GM23248 (cell line): ENCODE results near the gene ESYT2. TPM values are rescaled to one million over a fixed set of nuclear protein-coding genes. Genes with fewer than 3 reads are reported as not detected.

Experiments
- DNase-seq: peaks from one replicate; pipeline ENCODE4 v3.0.0-alpha.2; 2015
- H2AFZ ChIP-seq: fragments of 200-600 bp; sonication (generic); 2 replicates; pipeline ENCODE4 v1.6.1; 2016; ENCODE audit warnings: antibody characterized with exemption
- H3F3A ChIP-seq: fragments of 200-600 bp; sonication (generic); 2 replicates; pipeline ENCODE4 v1.6.1; 2016; ENCODE audit warnings: mild to moderate bottlenecking, antibody characterized with exemption, mixed run types; ENCODE audit not compliant: insufficient read depth
- H3K27ac ChIP-seq: fragments of 200-600 bp; sonication (generic); 2 replicates; pipeline ENCODE4 v1.5.1; 2016; ENCODE audit warnings: mild to moderate bottlenecking
- H3K27me3 ChIP-seq: fragments of 200-600 bp; sonication (generic); replicated peaks from 2 replicates; pipeline ENCODE4 v1.6.1; 2016; ENCODE audit warnings: mild to moderate bottlenecking; ENCODE audit not compliant: insufficient read depth
- H3K36me3 ChIP-seq: fragments of 200-600 bp; sonication (generic); 2 replicates; pipeline ENCODE4 v1.6.1; 2016; ENCODE audit warnings: low read depth, mild to moderate bottlenecking
- H3K4me1 ChIP-seq: fragments of 200-600 bp; sonication (generic); 2 replicates; pipeline ENCODE4 v1.6.1; 2016; ENCODE audit warnings: mild to moderate bottlenecking; ENCODE audit not compliant: insufficient read depth
- H3K4me2 ChIP-seq: fragments of 200-600 bp; sonication (generic); one replicate; pipeline ENCODE4 v1.6.1; 2016; ENCODE audit warnings: mild to moderate bottlenecking; ENCODE audit not compliant: unreplicated experiment
- H3K4me3 ChIP-seq: fragments of 200-600 bp; sonication (generic); 2 replicates; pipeline ENCODE4 v1.5.1; 2016; ENCODE audit warnings: mild to moderate bottlenecking
- H3K79me2 ChIP-seq: fragments of 200-600 bp; sonication (generic); 2 replicates; pipeline ENCODE4 v1.6.1; 2016; ENCODE audit warnings: mild to moderate bottlenecking; ENCODE audit not compliant: insufficient read depth
- H3K9ac ChIP-seq: fragments of 200-600 bp; sonication (generic); 2 replicates; pipeline ENCODE4 v1.6.1; 2016; ENCODE audit warnings: mild to moderate bottlenecking
- H3K9me2 ChIP-seq: fragments of 200-600 bp; sonication (generic); 2 replicates; pipeline ENCODE4 v1.6.1; 2016; ENCODE audit warnings: mixed run types, mild to moderate bottlenecking, moderate library complexity; ENCODE audit not compliant: insufficient read depth
- H3K9me3 ChIP-seq: fragments of 200-600 bp; sonication (generic); one replicate; pipeline ENCODE4 v1.6.1; 2017; ENCODE audit warnings: low read depth
- H4K20me1 ChIP-seq: fragments of 200-600 bp; sonication (generic); 2 replicates; pipeline ENCODE4 v1.6.0; 2016; ENCODE audit not compliant: insufficient read depth
- EZH2 ChIP-seq: fragments of 200-600 bp; sonication (generic); IDR thresholded peaks from 2 replicates; pipeline ENCODE4 v1.6.1; 2018; ENCODE audit warnings: antibody characterized with exemption, mild to moderate bottlenecking; ENCODE audit not compliant: insufficient read depth, poor library complexity, severe bottlenecking
- EZH2phosphoT487 ChIP-seq: fragments of 200-600 bp; sonication (generic); IDR thresholded peaks from 2 replicates; pipeline ENCODE4 v1.6.1; 2018; ENCODE audit warnings: antibody characterized with exemption, moderate library complexity, mild to moderate bottlenecking, low read depth; ENCODE audit not compliant: insufficient read depth
- WGBS, 2 experiments: methylation state at CpG; one replicate each; pipeline ENCODE4 v1.1.6; 2015 to 2017; ENCODE audit warnings: low lambda C conversion rate in 2 of 2, low coverage in 1 of 2; ENCODE audit errors: missing lambda C conversion rate in 2 of 2; 5-methylcytosine and 5-hydroxymethylcytosine counted together
- in situ Hi-C: fragments of 300-500 bp; cut with MboI; formaldehyde crosslinking; loops from 2 replicates; pipeline ENCODE4 v1.15.0; 2020
- polyA plus RNA-seq: library from polyadenylated mRNA; unstranded; fragments of >200 nt; fragmentation: Nextera tagmentation; extraction: Ambion mirVana; gene quantifications from 2 replicates; pipeline ENCODE4 v1.2.1, GENCODE V29; 2016
- total RNA-seq: library from RNA; depleted of rRNA; stranded (reverse); fragments of >200 nt; shearing (Covaris generic); gene quantifications from 2 replicates; pipeline ENCODE4 v1.2.3, GENCODE V29; 2014

Gene ESYT2
- total and polyA plus RNA-seq, 2 experiments from 2014 or later: 49.9 to 129 TPM

DNA sequence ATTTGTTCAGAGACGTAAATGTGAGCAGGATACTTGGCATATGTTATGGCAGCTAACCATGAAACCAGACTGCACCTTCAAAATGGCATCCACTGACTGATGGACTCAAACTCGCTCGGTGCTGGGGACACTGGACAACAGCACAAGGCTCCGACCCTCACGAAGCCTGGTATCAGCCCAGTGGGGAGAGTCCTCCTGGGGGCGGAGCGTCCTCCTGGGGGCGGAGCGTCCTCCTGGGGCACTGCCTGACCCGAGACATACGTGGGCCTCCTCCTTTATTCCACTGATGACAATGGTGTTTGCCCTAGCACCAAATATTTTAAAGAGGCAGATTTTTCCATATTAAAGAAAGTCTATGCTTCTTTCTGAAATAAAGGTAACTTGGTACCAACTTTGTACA lies 39.5 kb downstream of the ESYT2 start:
- peaks cover 42% of the 10 kb centered on the region for H3K36me3 ChIP-seq
- peaks cover 18% of the 10 kb centered on the region for H3K79me2 ChIP-seq
- no peak overlapping the region for H3K4me2 ChIP-seq
- H3K27ac ChIP-seq: no peak overlapping the region
- no peaks in the 10 kb centered on the region for H3K9me3 ChIP-seq
- in situ Hi-C loops: no loop called here
- no peaks in the 10 kb centered on the region for H3K27me3 ChIP-seq
- H4K20me1 ChIP-seq: no peaks in the 10 kb centered on the region
- WGBS, 2 experiments: 98% methylated on average over 11 of the region's 11 CpGs
- no peaks in the 10 kb centered on the region for H3K9me2 ChIP-seq
- H3K4me1 ChIP-seq: no peaks in the 10 kb centered on the region
- TF ChIP-seq EZH2phosphoT487 (no peak), EZH2 (no peak)
- H3F3A ChIP-seq: peaks cover 20% of the 10 kb centered on the region; the same call in 1 of the 2 replicates
- no peak overlapping the region for H2AFZ ChIP-seq
- no peak overlapping the region for H3K9ac ChIP-seq
- H3K4me3 ChIP-seq: no peak overlapping the region
- no peak for DNase-seq

- H3K9me3 ChIP-seq: no peaks in the 10 kb centered on the region
- no peak overlapping the region for H3K4me3 ChIP-seq
- peaks cover 32% of the 10 kb centered on the region for H3F3A ChIP-seq
- TF ChIP-seq EZH2phosphoT487 (no peak), EZH2 (no peak)
- H3K9ac ChIP-seq: no peak overlapping the region
- H3K36me3 ChIP-seq: peaks cover 33% of the 10 kb centered on the region
- no peak overlapping the region for H3K4me2 ChIP-seq
- 0 out of 2 replicates have a peak, but pooled peaks cover 4% of the 10 kb centered on the region for H3K79me2 ChIP-seq
- no peak for DNase-seq
- H4K20me1 ChIP-seq: no peaks in the 10 kb centered on the region
- no peaks in the 10 kb centered on the region for H3K4me1 ChIP-seq
- no peaks in the 10 kb centered on the region for H3K27me3 ChIP-seq
- no peak overlapping the region for H2AFZ ChIP-seq
- in situ Hi-C loops: no loop called here
- no peak overlapping the region for H3K27ac ChIP-seq
- H3K9me2 ChIP-seq: no peaks in the 10 kb centered on the region
- 88 to 89% methylated on average over 6 of the region's 6 CpGs for WGBS, 2 experiments
Measured at GRCh38 chr7:158786898-158787297, 42.4 kb downstream of the ESYT2 start.

- Histone ChIP-seq H2AFZ (no peak overlapping the region), H3K79me2 (peaks cover 12% of the 10 kb centered on the region), H3K4me2 (no peak overlapping the region), H3K9ac (no peak overlapping the region), H3K4me1 (no peaks in the 10 kb centered on the region), H3K9me3 (no peaks in the 10 kb centered on the region), H3K4me3 (no peak overlapping the region), H3K9me2 (no peaks in the 10 kb centered on the region), H3F3A (peaks cover 44% of the 10 kb centered on the region), H3K36me3 (peaks cover 40% of the 10 kb centered on the region), H3K27me3 (no peaks in the 10 kb centered on the region), H3K27ac (no peak overlapping the region), H4K20me1 (no peaks in the 10 kb centered on the region)
- TF ChIP-seq EZH2phosphoT487 (no peak), EZH2 (no peak)
- 84 to 88% methylated on average over 7 of the region's 7 CpGs for WGBS, 2 experiments
- in situ Hi-C loops: no loop called here
- DNase-seq: no peak
Measured at GRCh38 chr7:158784270-158784669, 45.0 kb downstream of the ESYT2 start.

DNA sequence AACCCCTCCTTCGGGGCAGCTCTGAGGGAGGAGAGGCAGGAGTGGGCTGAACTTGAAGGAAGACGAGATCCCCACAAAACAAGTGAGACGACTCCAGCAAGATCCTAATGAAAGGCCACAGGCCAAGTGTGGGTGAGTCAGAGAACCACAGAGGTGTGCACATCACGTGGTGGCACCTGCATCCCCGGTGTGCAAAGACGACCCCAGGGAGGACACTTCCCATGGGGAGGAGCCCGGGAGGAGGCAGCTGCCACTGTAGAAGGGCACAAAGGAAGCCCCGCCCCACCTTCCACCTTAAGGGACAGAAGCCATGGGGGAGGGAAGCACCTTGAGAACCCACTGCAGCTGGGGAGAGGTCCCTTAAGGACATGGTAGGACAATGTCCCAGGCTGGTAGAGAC lies 45.7 kb downstream of the ESYT2 start:
- no peaks in the 10 kb centered on the region for H3K4me1 ChIP-seq
- H2AFZ ChIP-seq: no peak overlapping the region
- DNase-seq: no peak
- H3K79me2 ChIP-seq: peaks cover 19% of the 10 kb centered on the region
- H3F3A ChIP-seq: peaks cover 50% of the 10 kb centered on the region
- H3K27ac ChIP-seq: no peak overlapping the region
- no peaks in the 10 kb centered on the region for H3K9me3 ChIP-seq
- WGBS, 2 experiments: 69 to 70% methylated on average over 8 of the region's 8 CpGs
- H3K9me2 ChIP-seq: no peaks in the 10 kb centered on the region
- in situ Hi-C loops: no loop called here
- H3K27me3 ChIP-seq: no peaks in the 10 kb centered on the region
- TF ChIP-seq EZH2phosphoT487 (no peak), EZH2 (no peak)
- H3K4me2 ChIP-seq: no peak overlapping the region
- peaks cover 40% of the 10 kb centered on the region for H3K36me3 ChIP-seq
- no peak overlapping the region for H3K4me3 ChIP-seq
- no peak overlapping the region for H3K9ac ChIP-seq
- no peaks in the 10 kb centered on the region for H4K20me1 ChIP-seq
